SK-N-SH treated with all-trans-retinoic acid at 6 μM for 48 hours (cell line): Measurements from ENCODE around the gene PHACTR3.

ENCODE experiments used
- ATAC-seq: fragments of 200-7000 bp; cut with Tn5 transposase; 3 replicates; pipeline ENCODE4 v1.9.1; 2020; ENCODE audit warnings: mild to moderate bottlenecking, moderate library complexity
- ARNTL ChIP-seq: fragments of 450-650 bp; formaldehyde crosslinking; IDR thresholded peaks from 2 replicates; pipeline ENCODE4 v1.5.0; 2020; ENCODE audit warnings: low read depth, mild to moderate bottlenecking, moderate library complexity, borderline replicate concordance
- CREB5 ChIP-seq: fragments of 250-450 bp; sonication (Bioruptor Pico); IDR thresholded peaks from 2 replicates; pipeline ENCODE4 v1.5.1; 2020; ENCODE audit warnings: low read depth, mild to moderate bottlenecking, moderate library complexity
- CSDC2 ChIP-seq: fragments of 250-450 bp; sonication (Bioruptor Pico); IDR thresholded peaks from 2 replicates; pipeline ENCODE4 v1.5.0; 2020; ENCODE audit warnings: mild to moderate bottlenecking, moderate library complexity
- ESRRG ChIP-seq: fragments of 250-450 bp; sonication (Bioruptor Pico); IDR thresholded peaks from 2 replicates; pipeline ENCODE4 v1.6.1; 2021; ENCODE audit warnings: mild to moderate bottlenecking
- GLIS3 ChIP-seq: fragments of 250-450 bp; sonication (Bioruptor Pico); IDR thresholded peaks from 2 replicates; pipeline ENCODE4 v1.5.0; 2020; ENCODE audit warnings: mild to moderate bottlenecking, moderate library complexity
- ISL1 ChIP-seq: fragments of 250-450 bp; sonication (Bioruptor Pico); IDR thresholded peaks from 2 replicates; pipeline ENCODE4 v2.1.2; 2022; ENCODE audit warnings: mild to moderate bottlenecking, moderate library complexity
- OSR1 ChIP-seq: fragments of 250-450 bp; sonication (Bioruptor Pico); IDR thresholded peaks from 2 replicates; pipeline ENCODE4 v1.8.0; 2022; ENCODE audit warnings: moderate library complexity, mild to moderate bottlenecking, inconsistent platforms
- PATZ1 ChIP-seq: fragments of 250-450 bp; sonication (Bioruptor Pico); IDR thresholded peaks from 2 replicates; pipeline ENCODE4 v1.8.0; 2020; ENCODE audit warnings: mild to moderate bottlenecking, moderate library complexity, borderline replicate concordance
- POU6F1 ChIP-seq: fragments of 250-450 bp; sonication (Bioruptor Pico); IDR thresholded peaks from 2 replicates; pipeline ENCODE4 v1.8.0; 2021; ENCODE audit warnings: low read depth, mild to moderate bottlenecking, moderate library complexity, borderline replicate concordance
- PPARA ChIP-seq: fragments of 250-450 bp; sonication (Bioruptor Pico); IDR thresholded peaks from 2 replicates; pipeline ENCODE4 v1.5.0; 2020; ENCODE audit warnings: mild to moderate bottlenecking, borderline replicate concordance
- RARB ChIP-seq: fragments of 250-450 bp; sonication (Bioruptor Pico); IDR thresholded peaks from 2 replicates; pipeline ENCODE4 v1.8.0; 2021; ENCODE audit warnings: mild to moderate bottlenecking, moderate library complexity
- TCF4 ChIP-seq: fragments of 250-450 bp; sonication (Bioruptor Pico); IDR thresholded peaks from 2 replicates; pipeline ENCODE4 v1.8.0; 2021; ENCODE audit warnings: mild to moderate bottlenecking, moderate library complexity, borderline replicate concordance
- TOX ChIP-seq: fragments of 250-450 bp; sonication (Bioruptor Pico); IDR thresholded peaks from 2 replicates; pipeline ENCODE4 v1.8.0; 2021; ENCODE audit warnings: mild to moderate bottlenecking, moderate library complexity, borderline replicate concordance
- ZC3H10 ChIP-seq: fragments of 250-450 bp; sonication (Bioruptor Pico); IDR thresholded peaks from 2 replicates; pipeline ENCODE4 v1.5.1; 2021; ENCODE audit warnings: mild to moderate bottlenecking, moderate library complexity
- ZFP3 ChIP-seq: fragments of 250-450 bp; sonication (Bioruptor Pico); IDR thresholded peaks from 2 replicates; pipeline ENCODE4 v1.5.0; 2020; ENCODE audit warnings: mild to moderate bottlenecking, moderate library complexity
- ZFP30 ChIP-seq: fragments of 450-650 bp; formaldehyde crosslinking; IDR thresholded peaks from 2 replicates; pipeline ENCODE4 v1.5.0; 2022; ENCODE audit warnings: mild to moderate bottlenecking, moderate library complexity
- ZNF565 ChIP-seq: fragments of 450-650 bp; formaldehyde crosslinking; conservative IDR thresholded peaks from 2 replicates; pipeline ENCODE4 v1.5.0; 2020; ENCODE audit warnings: low read depth, mild to moderate bottlenecking, moderate library complexity
- ZNF70 ChIP-seq: fragments of 450-650 bp; formaldehyde crosslinking; IDR thresholded peaks from 2 replicates; pipeline ENCODE4 v1.5.0; 2020; ENCODE audit warnings: mild to moderate bottlenecking, moderate library complexity
- ZNF8 ChIP-seq: fragments of 450-650 bp; formaldehyde crosslinking; IDR thresholded peaks from 2 replicates; pipeline ENCODE4 v1.5.0; 2020; ENCODE audit warnings: mild to moderate bottlenecking, moderate library complexity

Gene PHACTR3

GRCh38 chr20:59737073-59737666 lies 132.8 kb downstream of the PHACTR3 start:
- TF ChIP-seq CSDC2 (no peak), RARB (CRISPR knock-in tag) (no peak), OSR1 (CRISPR knock-in tag) (no peak), PPARA (no peak), POU6F1 (no peak), ZNF70 (CRISPR knock-in tag) (no peak), CREB5 (CRISPR knock-in tag) (no peak)
- no peak for ATAC-seq

- TF ChIP-seq CREB5 (CRISPR knock-in tag) (no peak), OSR1 (CRISPR knock-in tag) (no peak), ZNF8 (no peak), RARB (CRISPR knock-in tag) (no peak), CSDC2 (no peak), ZC3H10 (CRISPR knock-in tag) (no peak), ZNF565 (no peak), ESRRG (no peak), ZFP3 (CRISPR knock-in tag) (no peak), TOX (CRISPR knock-in tag) (no peak), TCF4 (CRISPR knock-in tag) (no peak), POU6F1 (no peak), PATZ1 (CRISPR knock-in tag) (no peak), ZNF70 (CRISPR knock-in tag) (no peak)
- TF ChIP-seq, all 23 proteins: peak for 0
- no peak for ATAC-seq
Measured at GRCh38 chr20:59737816-59738215, 133.5 kb downstream of the PHACTR3 start.

GRCh38 chr20:59738851-59739250 lies 134.5 kb downstream of the PHACTR3 start:
- TF ChIP-seq ZNF565 = no peak
- no peak for TF ChIP-seq ZNF8
- TF ChIP-seq ISL1 (CRISPR knock-in tag) = no peak
- TF ChIP-seq CSDC2 = no peak
- no peak for TF ChIP-seq POU6F1
- TF ChIP-seq TOX (CRISPR knock-in tag) = no peak
- TF ChIP-seq RARB (CRISPR knock-in tag) = no peak
- TF ChIP-seq PPARA = no peak
- no peak for TF ChIP-seq ZC3H10 (CRISPR knock-in tag)
- TF ChIP-seq OSR1 (CRISPR knock-in tag) = no peak
- no peak for TF ChIP-seq ARNTL (CRISPR knock-in tag)
- no peak for TF ChIP-seq TCF4 (CRISPR knock-in tag)
- no peak for TF ChIP-seq GLIS3
- no peak for TF ChIP-seq ZFP30 (CRISPR knock-in tag)
- no peak for ATAC-seq
